DMS 273 treated with DMSO at 0.1 percent for 48 hours (cell line): ENCODE data around the gene TRAK1.

ENCODE experiments used
- DNase-seq: peaks from one replicate; lab custom pipeline; 2025; lab: John Stamatoyannopoulos, UW

The TRAK1 gene

DNA sequence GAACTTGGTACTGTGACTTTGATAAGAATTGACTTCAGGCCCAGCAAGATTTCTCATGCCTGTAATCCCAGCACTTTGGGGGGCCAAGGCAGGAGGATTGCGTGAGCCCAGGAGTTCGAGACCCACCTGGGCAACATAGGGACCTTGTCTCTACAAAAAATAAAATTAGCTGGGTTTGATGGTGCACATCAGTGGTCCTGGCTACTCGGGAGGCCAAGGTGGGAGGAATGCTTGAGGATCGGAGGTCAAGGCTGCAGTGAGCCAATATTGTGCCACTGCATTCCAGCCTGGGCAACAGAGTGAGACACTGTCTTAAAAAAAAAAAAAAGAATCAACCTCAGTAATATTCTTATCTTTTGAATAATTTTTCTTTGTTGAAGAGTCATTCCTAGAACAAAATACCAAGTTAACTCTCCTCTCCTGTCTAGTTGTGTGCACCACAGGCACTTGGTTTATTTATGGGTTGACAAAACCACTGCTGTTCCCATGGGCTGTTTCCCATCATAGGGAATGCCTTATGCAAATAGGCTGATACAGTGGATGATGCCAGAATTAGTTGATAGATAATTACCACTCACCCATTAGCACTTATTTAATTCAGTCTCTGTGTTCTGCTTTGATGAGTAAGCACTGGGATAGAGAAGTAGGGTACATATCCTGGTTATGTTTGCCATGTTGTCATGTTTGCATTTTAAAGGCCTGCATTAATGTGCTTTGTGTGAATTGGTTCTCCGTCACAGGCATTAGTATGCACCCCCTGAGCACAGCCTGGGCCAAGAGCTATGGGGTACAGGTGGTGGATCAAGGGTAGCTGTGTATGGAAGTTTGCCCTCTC, 32.9 kb downstream of the TRAK1 start:
- no peak for DNase-seq

DNA sequence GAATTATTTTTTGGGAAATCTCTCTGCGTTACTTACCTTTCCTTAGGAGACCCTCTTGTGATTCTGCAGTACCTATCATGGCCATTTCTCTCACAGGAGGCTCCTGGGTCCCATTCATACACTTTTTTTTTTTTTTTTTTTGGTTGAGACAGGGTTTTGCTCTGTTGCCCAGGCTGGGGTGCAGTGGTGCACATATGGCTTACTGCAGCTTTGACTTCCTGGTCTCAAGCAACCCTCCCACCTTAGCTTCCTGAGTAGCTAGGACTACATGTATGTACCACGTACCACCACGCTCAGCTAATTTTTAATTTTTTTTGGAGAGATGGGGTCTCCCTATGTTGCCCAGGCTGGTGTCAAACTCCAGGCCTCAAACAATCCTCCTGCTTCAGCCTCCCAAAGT, 36.1 kb downstream of the TRAK1 start:
- no peak for DNase-seq

DNA sequence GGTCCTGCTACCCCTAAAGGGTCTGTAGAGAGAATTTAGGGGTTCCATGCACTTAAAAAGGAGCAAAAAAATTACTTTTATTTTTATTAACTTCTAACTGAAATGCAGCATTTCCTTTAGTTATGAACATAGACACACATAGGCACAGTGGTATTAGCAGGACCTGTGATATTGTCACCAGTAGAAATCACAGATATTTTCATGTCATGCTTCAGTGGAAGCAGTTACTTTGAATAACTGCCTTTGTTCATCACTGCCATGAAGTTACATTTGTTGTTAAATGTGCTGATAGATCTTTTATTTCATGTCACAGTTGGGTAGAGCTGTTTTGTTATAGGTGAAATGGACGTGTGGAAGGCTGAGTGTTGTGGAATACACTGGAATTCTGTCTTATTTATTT, 37.4 kb downstream of the TRAK1 start:
- no peak for DNase-seq

DNA sequence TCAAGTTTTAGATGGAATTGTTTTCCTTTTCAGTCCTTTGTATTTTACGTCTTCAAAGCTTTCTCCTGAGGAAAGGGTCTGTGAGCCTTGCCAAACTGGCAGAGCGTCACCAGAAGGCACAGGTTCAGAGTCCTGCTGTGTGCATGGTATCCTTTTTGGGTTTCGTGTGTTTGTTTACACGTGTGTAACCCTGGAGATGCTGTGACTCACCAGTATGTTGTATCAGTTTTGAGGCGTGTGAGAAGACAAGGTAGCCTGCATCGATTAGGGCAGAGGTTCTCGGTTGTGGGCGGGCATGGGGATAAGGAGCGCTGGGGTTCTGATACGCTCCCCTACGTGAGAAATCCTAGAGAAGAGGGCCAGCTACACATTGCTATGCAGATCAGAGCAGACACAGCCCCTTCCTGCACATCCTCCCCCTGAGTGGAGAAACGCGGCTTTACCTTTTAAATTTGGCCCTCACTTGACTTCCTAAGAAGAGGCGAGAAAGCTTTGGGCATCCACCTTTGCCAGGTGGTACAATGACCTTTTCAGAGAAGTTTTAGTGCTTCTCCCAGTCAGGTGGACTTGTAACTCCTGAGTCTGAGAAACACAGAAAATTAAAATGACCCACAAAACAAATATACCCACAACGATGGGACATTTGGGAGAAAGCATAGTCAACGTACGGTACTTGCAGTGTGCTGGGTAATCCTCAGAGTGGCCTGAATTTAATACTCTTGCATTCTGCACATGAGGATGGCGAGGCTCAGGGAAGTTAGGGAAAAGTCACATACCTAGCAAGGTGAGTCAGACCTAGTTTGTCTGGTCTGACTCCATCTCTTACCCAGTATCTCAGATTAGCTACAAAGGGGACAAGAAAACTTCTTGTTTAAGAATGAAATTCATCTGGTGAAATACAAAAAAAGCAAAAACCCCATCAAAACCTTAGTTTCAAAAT, 38.1 kb downstream of the TRAK1 start:
- DNase-seq = no peak

DNA sequence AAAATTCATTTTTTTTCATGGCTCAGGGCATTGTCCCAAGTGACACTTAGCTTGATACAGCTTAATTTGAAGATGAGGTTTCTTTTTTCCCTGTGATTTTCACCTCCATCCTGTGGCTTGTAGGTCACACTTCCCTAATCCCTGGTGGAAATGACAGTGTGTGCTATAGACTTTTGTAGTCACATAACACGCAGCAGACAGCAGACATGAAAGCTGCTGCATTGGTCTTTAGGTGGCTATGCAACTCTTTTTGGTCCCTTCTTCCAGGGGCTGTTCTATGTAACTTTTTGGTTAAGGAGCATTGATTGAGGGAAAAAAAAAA, 38.8 kb downstream of the TRAK1 start:
- no peak for DNase-seq

DNA sequence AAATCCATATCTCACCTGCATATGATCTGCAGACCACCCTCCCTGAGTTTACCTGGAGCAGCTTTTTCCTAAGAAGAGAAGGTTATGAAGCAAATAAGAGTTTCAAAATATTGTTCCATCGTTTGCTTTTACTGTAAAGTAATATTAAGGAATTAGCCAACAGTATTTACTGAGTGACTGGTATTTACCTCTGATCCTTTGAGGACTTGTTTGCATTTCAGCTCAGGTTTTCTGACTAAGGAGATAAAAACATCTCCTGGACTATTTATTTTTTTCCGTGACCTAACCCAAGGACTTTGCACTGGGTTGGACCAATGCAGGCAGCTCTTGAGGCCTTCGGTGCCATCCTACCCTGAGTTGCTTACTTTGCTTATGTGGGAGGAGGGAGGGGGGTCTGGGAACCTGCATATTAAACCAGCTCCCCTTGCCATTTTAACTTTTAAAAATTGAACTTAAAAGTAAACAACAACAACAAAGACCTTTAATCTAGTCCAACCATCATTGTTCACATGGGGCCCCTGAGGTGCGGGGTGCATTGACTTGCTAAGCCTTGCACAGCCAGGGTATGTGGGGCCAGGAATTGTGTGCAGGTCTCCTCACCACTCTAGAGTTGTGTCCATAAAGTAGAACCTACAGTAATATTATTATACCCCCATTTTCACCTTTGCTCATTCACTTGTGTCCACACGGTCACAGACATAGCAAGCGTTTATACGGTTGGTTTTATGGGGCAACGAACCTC, 39.3 kb downstream of the TRAK1 start:
- no peak for DNase-seq

DNA sequence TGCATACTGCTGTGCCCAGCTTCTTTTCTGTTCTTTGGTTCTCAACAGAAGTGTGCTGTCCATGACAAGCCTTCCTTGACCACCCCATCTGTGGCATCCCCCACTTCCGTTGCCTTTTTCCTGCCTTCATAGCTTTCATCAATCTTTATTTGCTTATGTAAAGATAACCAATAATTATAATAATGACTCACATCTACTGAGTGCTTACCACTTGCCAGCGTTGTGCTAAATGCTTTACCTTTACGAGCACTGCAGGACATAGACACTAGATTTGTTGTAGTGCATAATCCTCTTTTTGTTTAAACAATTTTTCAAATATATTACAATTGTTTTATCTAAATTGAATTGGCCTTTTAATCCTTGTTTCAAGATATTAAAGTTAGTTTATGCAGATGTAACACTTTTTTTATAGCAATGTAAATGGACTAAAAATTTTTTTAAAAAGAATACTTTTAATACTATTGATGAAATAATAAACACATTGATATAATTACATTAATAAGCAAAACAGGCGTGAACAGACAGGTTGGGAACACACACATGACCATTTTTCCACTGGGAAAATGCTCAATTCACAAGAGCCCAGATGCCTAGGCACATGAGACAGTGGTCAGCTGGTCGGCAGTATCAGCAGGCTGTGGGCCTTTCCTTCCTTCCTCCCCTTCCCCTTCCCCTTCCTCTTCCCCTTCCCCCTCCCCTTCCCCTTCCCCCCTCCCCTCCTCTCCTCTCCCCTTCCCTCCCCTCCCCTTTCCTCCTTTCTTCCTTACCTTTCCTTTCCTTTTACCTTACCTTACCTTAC, 42.5 kb downstream of the TRAK1 start:
- DNase-seq = no peak

DNA sequence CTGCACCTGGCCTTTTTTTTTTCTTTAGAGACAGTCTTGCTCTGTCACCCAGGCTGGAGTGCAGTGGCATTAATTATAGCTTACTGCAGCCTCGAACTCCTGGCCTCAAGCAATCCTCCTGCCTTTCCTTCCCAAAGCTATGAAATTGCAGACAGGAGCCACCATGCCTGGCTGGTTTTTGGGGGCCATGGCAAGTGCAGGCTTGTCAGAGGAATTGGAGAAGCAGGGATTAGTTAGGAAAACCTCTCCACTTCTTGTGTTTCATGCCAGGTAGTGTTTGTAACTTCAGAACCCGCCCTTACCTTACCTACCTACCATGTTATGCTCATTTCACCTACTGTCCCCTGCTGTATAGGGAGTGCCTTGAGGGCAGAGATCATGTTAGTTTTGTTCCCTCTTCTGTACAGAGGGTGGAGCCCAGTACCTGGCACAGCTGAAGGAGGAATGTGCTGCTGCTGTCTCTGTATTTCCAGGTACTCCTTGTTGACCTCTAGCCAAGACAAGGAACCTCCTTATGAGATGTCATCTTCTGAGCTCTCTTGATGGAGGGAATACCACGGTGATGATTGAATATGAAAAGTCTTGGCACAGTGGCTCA, 43.8 kb downstream of the TRAK1 start:
- DNase-seq = no peak

DNA sequence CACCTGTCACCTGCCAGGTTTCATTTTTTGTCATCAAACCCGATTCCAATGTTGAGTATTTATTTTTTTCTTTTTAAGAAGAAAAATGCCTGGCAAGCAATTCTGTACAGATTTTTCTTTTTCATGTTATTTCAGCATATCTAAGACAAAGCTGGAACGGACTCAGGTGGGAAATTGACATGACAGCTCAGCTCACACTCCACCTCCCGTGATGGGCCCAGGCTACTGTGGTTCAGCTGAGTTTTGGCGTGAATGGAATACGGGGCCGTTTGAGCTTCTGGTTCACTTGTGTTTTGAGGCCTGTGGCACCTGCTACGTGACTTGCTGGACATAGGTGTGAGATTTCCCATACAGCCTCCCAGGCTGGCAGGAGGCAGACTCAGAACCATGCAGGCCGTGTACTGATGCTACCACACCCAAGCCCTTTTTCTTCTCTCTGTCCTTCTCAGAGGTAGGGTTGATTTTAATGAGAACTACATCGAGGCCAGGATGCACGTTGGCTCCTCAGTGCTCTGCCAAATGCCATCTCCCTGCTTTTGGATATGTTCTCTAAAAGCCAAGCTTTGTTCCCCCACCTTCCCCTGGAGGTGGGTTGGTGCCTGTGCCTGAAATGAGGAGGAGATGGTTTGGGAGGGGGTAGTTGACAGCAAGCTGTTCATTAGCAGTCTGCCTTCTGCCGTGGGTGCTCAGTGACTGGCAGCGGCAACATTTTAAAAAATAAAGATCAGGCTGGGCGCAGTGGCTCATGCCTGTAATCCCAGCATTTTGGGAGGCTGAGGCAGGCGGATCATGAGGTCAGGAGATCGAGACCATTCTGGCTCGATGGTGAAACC, 48.7 kb downstream of the TRAK1 start:
- DNase-seq = no peak

DNA sequence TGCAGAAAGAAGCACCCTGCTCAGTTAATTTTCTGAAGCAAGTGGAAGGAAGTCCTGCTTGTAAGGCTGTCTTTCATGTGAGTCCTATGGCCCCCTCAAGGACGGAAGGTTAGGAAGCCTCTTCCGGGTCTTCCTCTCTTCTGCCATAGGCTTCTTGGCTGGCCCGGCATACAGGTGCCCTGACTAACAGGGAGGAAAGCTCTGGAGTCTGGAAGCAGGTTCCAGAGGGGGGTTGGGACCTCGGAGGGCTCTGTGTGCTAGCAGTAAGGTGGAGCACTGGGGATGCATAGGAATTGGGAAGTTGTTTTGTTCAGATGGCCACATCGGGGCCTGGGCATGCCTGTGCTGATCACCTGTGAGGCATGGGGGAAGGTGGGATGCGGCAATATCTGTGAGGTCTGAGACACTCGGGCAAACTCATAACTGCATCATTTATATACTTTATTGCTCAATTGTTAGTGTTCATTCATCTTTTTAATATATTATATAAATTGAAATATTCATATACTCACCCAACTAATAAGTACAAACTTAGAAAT, 49.6 kb downstream of the TRAK1 start:
- DNase-seq = no peak

DNA sequence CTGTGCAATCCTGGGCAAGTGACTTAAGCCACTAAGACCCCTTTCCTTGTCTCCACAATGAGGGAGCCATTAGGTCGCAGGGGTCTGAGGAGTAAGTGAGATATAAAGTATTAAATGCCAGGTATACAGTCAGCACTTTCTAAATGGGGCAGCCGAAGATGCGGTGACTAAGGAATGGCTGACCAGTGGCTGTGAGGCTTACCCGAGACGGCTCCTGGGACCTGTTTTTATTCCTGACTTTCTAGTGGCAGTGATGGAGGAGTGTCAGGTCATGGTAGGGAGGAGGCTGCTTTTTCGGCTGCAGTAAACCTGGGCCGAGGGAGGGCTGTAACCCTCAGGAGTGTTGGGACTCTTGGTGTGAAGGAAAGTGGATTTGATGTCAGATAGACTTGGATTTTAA, 52.3 kb downstream of the TRAK1 start:
- DNase-seq = no peak

DNA sequence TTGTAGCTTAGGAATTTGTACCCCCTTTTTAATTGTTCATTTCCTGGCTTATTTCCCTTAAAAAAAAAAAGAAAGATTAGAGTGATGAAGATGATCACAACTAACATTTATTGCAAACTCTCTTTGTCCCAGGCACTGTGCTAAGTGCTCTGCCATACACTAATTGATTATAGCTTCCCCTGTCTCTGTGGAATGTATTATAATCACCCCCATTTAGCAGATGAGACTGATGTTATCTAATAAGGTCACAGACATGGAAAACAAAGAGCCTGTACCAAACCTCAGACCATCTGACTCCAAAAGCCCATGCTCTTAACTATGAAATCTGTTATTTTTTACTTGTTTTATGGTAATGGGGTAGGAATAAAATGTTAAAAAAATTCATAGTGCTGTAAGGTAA, 53.1 kb downstream of the TRAK1 start:
- DNase-seq = no peak

DNA sequence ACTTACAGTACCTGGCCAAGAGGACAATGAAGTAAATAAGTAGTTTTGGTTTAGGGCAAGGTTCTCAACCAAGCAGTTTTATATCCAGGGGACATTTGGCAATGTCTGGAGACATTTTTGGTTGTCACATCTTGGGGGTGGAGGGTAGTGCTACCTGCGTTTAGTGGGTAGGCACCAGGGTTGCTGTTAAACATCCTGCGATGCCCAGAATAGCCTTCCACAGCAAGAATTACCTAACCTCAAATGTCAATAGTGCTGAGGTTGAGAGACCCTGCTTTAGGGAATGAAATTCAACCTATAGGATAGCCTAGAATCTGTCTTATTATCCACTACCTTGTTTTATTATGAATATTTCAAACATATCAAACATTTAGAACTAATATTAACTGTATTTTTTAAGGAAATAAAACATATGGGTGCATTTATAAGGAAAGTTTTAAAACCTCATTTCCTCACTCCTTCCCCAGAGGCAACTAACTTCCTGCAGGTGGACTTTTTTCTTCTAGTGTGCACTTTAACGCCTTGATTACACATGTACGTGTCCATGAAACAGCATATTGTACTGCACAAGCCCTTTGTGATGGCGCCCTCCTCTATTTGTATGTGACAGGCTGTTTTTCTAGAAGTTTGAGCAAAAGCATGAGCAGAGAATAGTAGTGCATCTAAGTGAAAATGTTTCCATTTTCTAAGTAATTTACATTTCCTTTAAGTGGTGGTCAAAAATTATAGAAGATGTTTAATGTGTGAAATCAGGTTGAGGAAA, 57.1 kb downstream of the TRAK1 start:
- no peak for DNase-seq

DNA sequence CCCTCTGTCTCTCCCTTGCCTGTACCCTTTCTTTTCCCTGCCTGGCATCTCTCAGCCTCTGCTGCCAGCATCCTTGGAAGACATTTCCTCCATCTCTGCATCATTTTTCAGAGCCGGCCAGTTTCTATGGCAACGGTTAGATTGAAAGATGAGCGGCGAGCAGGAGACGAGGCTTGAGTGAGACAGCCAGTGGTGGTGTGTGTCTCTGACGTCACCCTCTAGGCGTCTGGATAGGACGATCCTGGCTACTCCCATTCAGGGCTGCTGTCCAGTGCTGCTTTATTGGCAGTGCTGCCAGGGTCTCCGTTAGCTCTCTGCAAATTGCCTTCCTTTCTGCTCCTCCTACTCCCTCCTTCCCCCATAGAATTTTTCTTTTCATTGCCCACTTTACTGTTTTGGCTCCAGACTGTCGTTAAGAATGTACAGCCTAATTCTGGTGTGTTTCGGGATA, 57.9 kb downstream of the TRAK1 start:
- DNase-seq = no peak

DNA sequence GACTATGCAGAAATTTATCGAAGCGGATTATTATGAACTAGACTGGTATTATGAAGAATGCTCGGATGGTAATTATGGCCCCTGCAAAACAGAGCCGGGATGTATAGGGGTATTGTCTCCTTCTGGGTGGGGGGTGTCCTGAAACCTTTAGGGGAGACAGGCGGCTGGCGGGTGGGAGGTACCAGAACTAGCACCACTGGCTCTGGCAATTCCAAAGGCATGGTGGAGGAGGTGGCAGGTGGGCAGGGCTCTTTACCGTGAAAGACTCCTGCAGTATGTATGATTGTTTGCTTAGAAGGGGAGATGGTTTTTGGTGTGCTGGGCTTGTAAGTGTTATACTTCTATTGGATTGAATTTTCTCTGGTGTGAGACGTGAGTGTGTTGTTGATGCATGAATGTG, 58.4 kb downstream of the TRAK1 start:
- DNase-seq = no peak

DNA sequence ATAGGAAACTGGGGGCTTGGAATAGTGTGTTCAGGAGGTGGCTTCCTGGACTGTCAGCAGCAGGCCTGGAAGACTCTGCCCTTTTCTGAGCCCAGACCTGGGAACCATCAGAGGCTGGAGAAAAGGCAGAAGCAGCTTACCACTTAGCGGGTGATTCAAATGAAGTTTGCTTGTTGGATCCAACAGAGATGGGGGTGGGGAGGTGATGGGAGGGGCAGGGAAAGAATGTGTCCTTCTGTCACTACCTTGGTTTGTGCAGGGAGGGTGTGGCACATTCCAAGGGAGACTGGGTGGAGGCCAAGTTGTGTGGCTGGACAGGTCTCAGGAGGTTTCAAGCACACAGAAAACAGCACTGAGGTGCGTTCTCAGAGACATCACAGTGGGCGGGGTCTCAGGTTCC, 58.8 kb downstream of the TRAK1 start:
- DNase-seq = no peak

DNA sequence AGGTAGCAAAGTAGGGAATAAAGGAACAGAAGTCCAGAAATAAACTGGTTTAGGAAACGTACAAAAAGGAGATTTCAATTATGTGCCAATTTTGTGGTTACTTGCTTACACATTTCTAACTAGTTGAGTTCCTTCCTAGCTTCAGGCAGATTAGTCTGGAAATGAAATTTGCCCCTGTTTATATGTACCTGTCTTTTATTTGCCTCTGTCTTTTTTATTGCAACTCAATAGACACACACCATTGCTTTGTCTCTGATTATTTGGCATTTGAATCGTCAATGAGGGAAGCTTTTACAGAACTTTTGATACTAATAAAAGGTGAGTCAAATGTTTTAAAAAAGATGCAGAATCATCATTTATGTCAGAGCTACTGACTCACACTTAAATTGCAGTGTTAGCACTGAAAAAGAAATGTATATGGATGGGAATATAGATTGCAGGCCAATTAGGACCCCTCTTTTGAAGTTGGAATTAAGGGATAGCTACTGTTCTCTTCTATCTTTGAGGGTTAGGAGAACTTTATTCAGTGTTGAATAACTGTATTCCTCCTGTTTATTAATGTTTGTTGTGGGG, 60.5 kb downstream of the TRAK1 start:
- DNase-seq = no peak

DNA sequence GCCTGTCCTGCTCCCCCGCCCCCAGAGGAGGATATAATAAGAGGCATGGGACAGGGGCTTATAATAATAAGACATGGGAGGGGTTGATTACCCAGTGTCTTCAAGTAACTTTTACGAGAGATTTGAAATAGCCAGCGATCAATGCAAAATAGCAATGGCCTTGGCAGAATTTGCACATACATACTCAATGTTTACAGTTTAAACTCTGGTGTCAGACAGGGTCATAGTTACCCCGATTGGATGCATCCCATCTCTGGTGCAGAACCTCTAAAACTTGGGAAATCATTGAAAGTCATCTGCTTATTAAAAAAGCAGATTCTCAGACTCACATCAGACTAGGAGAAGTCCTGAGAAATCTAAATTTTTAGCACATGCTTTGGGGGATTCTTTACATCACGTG, 61.0 kb downstream of the TRAK1 start:
- no peak for DNase-seq

DNA sequence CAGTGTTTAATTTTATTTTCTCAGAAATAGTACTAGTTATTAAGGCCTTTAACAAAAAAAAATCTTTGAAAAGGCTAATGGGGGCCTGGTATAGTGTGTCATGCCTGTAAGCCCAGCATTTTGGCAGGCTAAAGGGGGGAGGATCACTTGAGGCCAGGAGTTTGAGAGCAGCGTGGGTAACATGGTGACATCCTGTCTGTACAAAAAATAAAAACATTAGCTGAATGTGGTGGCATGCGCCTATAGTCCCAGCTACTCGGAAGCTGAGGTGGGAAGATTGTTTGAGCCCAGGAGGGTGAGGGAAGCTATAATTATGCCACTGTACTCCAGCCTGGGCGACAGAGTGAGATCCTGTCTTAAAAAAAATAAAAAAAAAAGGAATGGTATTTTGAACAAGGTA, 61.9 kb downstream of the TRAK1 start:
- DNase-seq = no peak
